ENCODE data around the gene IQCM.

- TF ChIP-seq CTCF (conservative IDR thresholded peaks at IDR 0.05; ENCODE audit: low read length) (no peak), EZH2phosphoT487 (IDR thresholded peaks at IDR 0.05; ENCODE audit: borderline replicate concordance, low read depth, low read length) (no peak)
These were observed 64.5 kb downstream of the IQCM start for GRCh38 chr4:149751174-149751573.
